Measurements from ENCODE around the gene CTNNA2. TPM values are rescaled to one million over a fixed set of nuclear protein-coding genes. Genes with fewer than 3 reads are reported as not detected.

The CTNNA2 gene
- total RNA-seq, 1 donor from 2014 or later, result 3.5 TPM

GRCh38 chr2:79947751-79948150, 434.9 kb downstream of the CTNNA2 start:
- DNase-seq (ENCODE audit: low read depth), result no peak
- no peak for TF ChIP-seq CTCF (IDR thresholded peaks at IDR 0.05; ENCODE audit: insufficient read depth, low read length, poor library complexity, severe bottlenecking)
- Histone ChIP-seq H3K4me3 (ENCODE audit: low read depth, low read length) (no peak overlapping the region), H3K27me3 (ENCODE audit: control insufficient read depth, insufficient read depth, low read length) (no peaks in the 10 kb centered on the region), H3K36me3 (ENCODE audit: control insufficient read depth, insufficient read depth, low read length) (no peaks in the 10 kb centered on the region)

DNA sequence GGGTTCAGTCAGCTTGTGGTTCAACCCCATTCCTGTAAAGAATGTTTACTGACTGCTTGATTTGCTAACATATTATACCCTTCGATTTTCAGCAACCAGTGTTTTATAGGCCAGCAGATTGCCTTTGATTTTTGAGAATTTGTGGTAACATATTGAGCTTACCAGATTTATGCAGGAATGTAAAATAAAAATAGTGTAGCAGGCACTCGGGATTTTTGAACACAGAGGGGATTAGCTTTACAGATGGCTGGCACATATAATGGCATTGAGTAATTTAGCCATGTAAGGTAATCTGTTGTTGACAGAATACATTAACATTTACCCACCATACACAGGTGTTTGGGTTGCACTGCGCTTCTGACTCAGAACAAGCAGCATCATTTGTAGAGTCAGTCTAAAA, 437.7 kb downstream of the CTNNA2 start:
- DNase-seq (ENCODE audit: low read depth), result no peak
- Histone ChIP-seq H3K27me3 (ENCODE audit: control insufficient read depth, insufficient read depth, low read length) (no peaks in the 10 kb centered on the region), H3K36me3 (ENCODE audit: control insufficient read depth, insufficient read depth, low read length) (no peaks in the 10 kb centered on the region), H3K4me3 (ENCODE audit: low read depth, low read length) (no peak overlapping the region)
- no peak for TF ChIP-seq CTCF (IDR thresholded peaks at IDR 0.05; ENCODE audit: insufficient read depth, low read length, poor library complexity, severe bottlenecking)

- Histone ChIP-seq H3K27me3 (ENCODE audit: control insufficient read depth, insufficient read depth, low read length) (no peaks in the 10 kb centered on the region), H3K4me3 (ENCODE audit: low read depth, low read length) (no peak overlapping the region), H3K36me3 (ENCODE audit: control insufficient read depth, insufficient read depth, low read length) (no peaks in the 10 kb centered on the region)
- TF ChIP-seq CTCF (IDR thresholded peaks at IDR 0.05; ENCODE audit: insufficient read depth, low read length, poor library complexity, severe bottlenecking), result no peak
- no peak for DNase-seq (ENCODE audit: low read depth)
Measured at GRCh38 chr2:79952616-79953015, 439.8 kb downstream of the CTNNA2 start.

- H3K4me3 ChIP-seq (ENCODE audit: low read depth, low read length), result no peak overlapping the region
- TF ChIP-seq CTCF (IDR thresholded peaks at IDR 0.05; ENCODE audit: insufficient read depth, low read length, poor library complexity, severe bottlenecking), result no peak
- DNase-seq (ENCODE audit: low read depth), result no peak
- H3K36me3 ChIP-seq (ENCODE audit: control insufficient read depth, insufficient read depth, low read length), result no peaks in the 10 kb centered on the region
- H3K27me3 ChIP-seq (ENCODE audit: control insufficient read depth, insufficient read depth, low read length), result no peaks in the 10 kb centered on the region
Measured at GRCh38 chr2:79960035-79960434, 447.2 kb downstream of the CTNNA2 start.

DNA sequence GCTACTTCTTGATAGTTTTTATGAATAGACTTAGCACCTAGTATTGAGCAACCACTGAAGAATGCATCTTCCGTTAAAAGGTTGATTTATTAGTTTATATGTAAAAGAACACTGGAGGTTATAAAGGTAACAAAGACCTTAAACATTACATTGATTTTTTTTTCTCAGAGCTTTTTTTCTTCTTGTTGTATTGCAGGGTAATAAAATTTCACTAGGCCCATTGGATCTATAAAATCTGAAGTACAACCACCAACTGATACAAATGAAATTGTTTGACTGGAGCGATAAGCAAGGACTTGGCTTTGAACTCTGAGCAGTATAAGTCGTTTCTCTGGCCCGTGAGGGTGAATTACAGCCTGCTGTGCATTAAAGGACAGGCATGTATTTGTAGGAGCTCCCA, 447.7 kb downstream of the CTNNA2 start:
- no peak for DNase-seq (ENCODE audit: low read depth)
- TF ChIP-seq CTCF (IDR thresholded peaks at IDR 0.05; ENCODE audit: insufficient read depth, low read length, poor library complexity, severe bottlenecking), result no peak
- Histone ChIP-seq H3K4me3 (ENCODE audit: low read depth, low read length) (no peak overlapping the region), H3K27me3 (ENCODE audit: control insufficient read depth, insufficient read depth, low read length) (no peaks in the 10 kb centered on the region), H3K36me3 (ENCODE audit: control insufficient read depth, insufficient read depth, low read length) (no peaks in the 10 kb centered on the region)

DNA sequence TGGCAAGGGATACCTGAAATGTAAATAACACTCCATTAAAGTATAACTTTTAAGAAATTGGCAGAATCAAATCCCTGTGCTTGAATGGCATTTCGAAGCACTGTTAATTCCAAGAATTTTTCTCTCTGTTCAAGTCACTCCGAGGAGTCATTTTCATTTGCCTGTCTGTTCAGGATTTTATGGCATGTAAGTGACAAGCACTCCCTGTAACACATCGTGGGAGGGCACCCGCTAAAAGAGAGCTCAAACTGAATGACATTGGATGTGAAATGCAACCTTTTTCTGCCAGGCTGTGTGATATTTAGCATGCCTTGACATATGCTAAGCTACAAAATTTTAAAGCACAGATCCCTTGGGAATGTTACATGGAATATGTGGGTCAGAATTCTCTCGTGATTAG, 452.1 kb downstream of the CTNNA2 start:
- no peaks in the 10 kb centered on the region for H3K36me3 ChIP-seq (ENCODE audit: control insufficient read depth, insufficient read depth, low read length)
- no peak for DNase-seq (ENCODE audit: low read depth)
- H3K27me3 ChIP-seq (ENCODE audit: control insufficient read depth, insufficient read depth, low read length), result no peaks in the 10 kb centered on the region
- no peak for TF ChIP-seq CTCF (IDR thresholded peaks at IDR 0.05; ENCODE audit: insufficient read depth, low read length, poor library complexity, severe bottlenecking)
- no peak overlapping the region for H3K4me3 ChIP-seq (ENCODE audit: low read depth, low read length)
